A375 (cell line): Measurements from ENCODE around the gene CTBP2. TPM values are rescaled to one million over a fixed set of nuclear protein-coding genes. Genes with fewer than 3 reads are reported as not detected.

Experiments used
- small RNA-seq: library from RNA; depleted of rRNA; stranded (forward); fragments of <200 nt; gene quantifications from one replicate; pipeline ENCODE3, GENCODE V24; 2014
- total RNA-seq: library from RNA; depleted of rRNA; stranded (reverse); fragments of >200 nt; shearing (Covaris generic); gene quantifications from 2 replicates; pipeline ENCODE4 v1.2.3, GENCODE V29; 2014; rRNA removed

CTBP2 gene
- 91.5 and 94.7 TPM in 2 replicates for total RNA-seq

GRCh38 chr10:125159932-125160855 lies at the start of gene CTBP2:
Gene CTBP2 (minus strand): TSS chr10:125160563.

GRCh38 chr10:124941823-124942222 lies 218.5 kb downstream of the CTBP2 start, which contains the start of gene ZRANB1:
Gene ZRANB1 (plus strand): TSS chr10:124942123. CDS start chr10:124942494, 371 bp downstream.

Small RNAs within 50 kb of the gene (small RNA-seq; reads per million reads assigned to genes)
- gene MIR4296 (not detected), gene MRPS21P6 (not detected)

Other genes with a start within 250 kb of the CTBP2 start
- gene ZRANB1, start 218.4 kb downstream of the CTBP2 start, total RNA-seq, result 15.5 and 17.2 TPM in 2 replicates